Activated T-helper 17 cell treated with anti-CD3 and anti-CD28 coated beads, Interleukin-2, amount 50 U/mL, for 72 hours (primary cell): ENCODE data around the gene NELL1. TPM values are rescaled to one million over a fixed set of nuclear protein-coding genes. Genes with fewer than 3 reads are reported as not detected.
"Not testable (repeated sequence)": the region's sequence is repeated elsewhere in the genome, so short reads cannot be mapped to it uniquely, and the experiment has no call there.

ENCODE experiments used
- ATAC-seq: fragments of 150-1000 bp; cut with Tn5 transposase; replicated peaks from 2 replicates; pipeline ENCODE4 v1.10.0; 2021; ENCODE audit warnings: mild to moderate bottlenecking, moderate library complexity
- H3K27ac Mint-ChIP-seq: one replicate; pipeline ENCODE4 v1.8.0; 2022; ENCODE audit warnings: mixed read lengths
- H3K27me3 Mint-ChIP-seq: one replicate; pipeline ENCODE4 v1.8.0; 2022; ENCODE audit warnings: mixed read lengths
- H3K36me3 Mint-ChIP-seq: one replicate; pipeline ENCODE4 v1.8.0; 2022; ENCODE audit warnings: low read depth, mild to moderate bottlenecking, mixed read lengths
- H3K4me1 Mint-ChIP-seq: one replicate; pipeline ENCODE4 v1.8.0; 2022; ENCODE audit warnings: mixed read lengths
- H3K4me3 Mint-ChIP-seq: one replicate; pipeline ENCODE4 v1.8.0; 2022; ENCODE audit warnings: mild to moderate bottlenecking, mixed read lengths
- H3K9me3 Mint-ChIP-seq: one replicate; pipeline ENCODE4 v1.8.0; 2022; ENCODE audit warnings: mixed read lengths
- total RNA-seq, 2 donors: library from RNA; stranded (reverse); gene quantifications; one replicate each; pipeline ENCODE4 v1.2.3, GENCODE V29; 2022

The NELL1 gene
- total RNA-seq, 2 donors from 2014 or later, result not detected

GRCh38 chr11:21132146-21132720 lies 462.8 kb downstream of the NELL1 start:
- H3K4me3 Mint-ChIP-seq, result no peak overlapping the region
- H3K4me1 Mint-ChIP-seq, result no peaks in the 10 kb centered on the region
- ATAC-seq, result no peak
- H3K27ac Mint-ChIP-seq, result no peak overlapping the region
- H3K36me3 Mint-ChIP-seq, result no peaks in the 10 kb centered on the region
- no peaks in the 10 kb centered on the region for H3K27me3 Mint-ChIP-seq
- peaks cover 22% of the 10 kb centered on the region for H3K9me3 Mint-ChIP-seq

DNA sequence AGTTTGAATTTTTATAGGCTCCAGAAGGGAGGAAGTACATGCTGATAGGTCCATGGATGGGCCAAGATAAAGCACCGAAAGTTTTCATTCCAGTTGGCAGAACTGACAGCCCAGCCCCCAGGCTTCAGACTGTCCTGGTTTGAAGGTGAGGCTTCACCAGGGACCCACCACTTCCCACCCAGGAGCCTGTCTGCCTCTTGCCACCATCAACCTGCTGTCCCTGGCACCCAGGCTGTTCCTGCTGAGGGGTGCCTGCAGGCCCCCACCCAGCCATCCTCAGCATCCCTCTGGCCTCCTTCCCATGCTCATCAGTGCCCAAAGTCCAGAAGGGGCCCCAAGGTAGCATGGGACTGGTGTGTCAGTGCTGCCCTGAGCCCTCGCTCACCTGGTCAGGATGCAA lies 463.9 kb downstream of the NELL1 start:
- no peaks in the 10 kb centered on the region for H3K36me3 Mint-ChIP-seq
- no peaks in the 10 kb centered on the region for H3K27me3 Mint-ChIP-seq
- no peak for ATAC-seq
- H3K4me1 Mint-ChIP-seq, result no peaks in the 10 kb centered on the region
- H3K4me3 Mint-ChIP-seq, result no peak overlapping the region
- no peak overlapping the region for H3K27ac Mint-ChIP-seq
- peaks cover 22% of the 10 kb centered on the region for H3K9me3 Mint-ChIP-seq

GRCh38 chr11:21133722-21134121 lies 464.3 kb downstream of the NELL1 start:
- no peak overlapping the region for H3K27ac Mint-ChIP-seq
- no peaks in the 10 kb centered on the region for H3K4me1 Mint-ChIP-seq
- no peak for ATAC-seq
- no peaks in the 10 kb centered on the region for H3K36me3 Mint-ChIP-seq
- H3K4me3 Mint-ChIP-seq, result no peak overlapping the region
- peaks cover 22% of the 10 kb centered on the region for H3K9me3 Mint-ChIP-seq
- no peaks in the 10 kb centered on the region for H3K27me3 Mint-ChIP-seq

DNA sequence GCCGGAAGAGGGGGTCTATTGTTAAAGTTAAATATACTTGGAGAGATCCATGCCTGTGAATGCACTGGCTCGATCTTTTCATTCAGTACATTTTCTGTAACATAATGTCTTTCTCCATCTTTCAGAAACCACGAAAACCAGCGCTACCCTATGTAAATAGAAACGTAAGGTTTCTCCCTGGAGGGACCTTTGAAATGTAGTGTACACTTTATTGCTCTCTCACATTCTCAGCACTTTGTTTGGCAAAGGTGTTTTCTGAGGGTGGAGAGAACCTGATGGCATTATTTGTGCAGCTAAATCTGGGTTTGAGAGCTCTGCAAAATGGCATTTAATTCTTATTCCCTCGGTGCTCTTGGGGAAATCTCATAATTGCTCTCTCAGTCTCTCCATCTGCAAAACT lies 468.4 kb downstream of the NELL1 start:
- ATAC-seq, result no peak
- Mint-ChIP-seq H3K4me3 (no peak overlapping the region), H3K4me1 (no peaks in the 10 kb centered on the region), H3K36me3 (no peaks in the 10 kb centered on the region), H3K27ac (no peak overlapping the region), H3K27me3 (no peaks in the 10 kb centered on the region), H3K9me3 (peaks cover 23% of the 10 kb centered on the region)

DNA sequence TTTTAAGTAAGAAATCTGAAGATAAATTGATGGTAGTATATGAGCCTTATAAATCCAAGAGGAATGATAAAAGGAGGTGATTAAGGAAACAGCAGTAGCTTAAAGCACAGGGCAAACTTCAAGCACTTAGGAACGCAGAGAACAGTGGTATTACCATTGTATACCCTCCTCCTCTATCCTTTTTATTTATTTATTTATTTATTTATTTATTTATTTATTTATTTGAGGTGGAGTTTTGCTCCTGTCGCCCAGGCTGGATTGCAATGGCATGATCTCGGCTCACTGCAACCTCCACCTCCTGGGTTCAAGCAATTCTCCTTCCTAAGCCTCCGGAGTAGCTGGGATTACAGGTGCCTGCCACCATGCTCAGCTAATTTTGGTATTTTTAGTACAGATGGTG lies 472.2 kb downstream of the NELL1 start:
- not testable (repeated sequence) for H3K36me3 Mint-ChIP-seq, H3K27me3 Mint-ChIP-seq, H3K27ac Mint-ChIP-seq, H3K4me1 Mint-ChIP-seq, ATAC-seq, H3K4me3 Mint-ChIP-seq
- H3K9me3 Mint-ChIP-seq, result peaks cover 17% of the 10 kb centered on the region

DNA sequence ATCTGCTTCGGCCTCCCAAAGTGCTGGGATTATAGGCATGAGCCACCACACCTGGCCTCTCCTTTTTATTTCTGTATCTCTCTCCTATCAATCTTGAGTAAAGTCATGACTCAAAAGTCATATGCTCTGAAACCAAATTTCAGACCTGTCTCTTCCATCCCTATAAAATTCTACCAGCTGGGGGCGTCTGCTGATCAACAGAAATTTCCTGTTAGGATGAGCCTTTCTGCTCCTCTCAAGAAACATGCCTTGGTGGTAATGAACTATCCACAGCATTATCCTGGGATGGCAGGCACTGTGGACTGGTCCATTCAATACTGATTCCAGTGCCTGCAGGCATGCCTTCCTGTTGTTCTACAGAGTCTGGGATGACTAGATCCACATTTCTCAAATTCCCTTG lies 472.6 kb downstream of the NELL1 start:
- no peaks in the 10 kb centered on the region for H3K4me1 Mint-ChIP-seq
- no peak overlapping the region for H3K4me3 Mint-ChIP-seq
- H3K9me3 Mint-ChIP-seq, result peaks cover 15% of the 10 kb centered on the region
- no peak for ATAC-seq
- no peak overlapping the region for H3K27ac Mint-ChIP-seq
- no peaks in the 10 kb centered on the region for H3K27me3 Mint-ChIP-seq
- no peaks in the 10 kb centered on the region for H3K36me3 Mint-ChIP-seq

DNA sequence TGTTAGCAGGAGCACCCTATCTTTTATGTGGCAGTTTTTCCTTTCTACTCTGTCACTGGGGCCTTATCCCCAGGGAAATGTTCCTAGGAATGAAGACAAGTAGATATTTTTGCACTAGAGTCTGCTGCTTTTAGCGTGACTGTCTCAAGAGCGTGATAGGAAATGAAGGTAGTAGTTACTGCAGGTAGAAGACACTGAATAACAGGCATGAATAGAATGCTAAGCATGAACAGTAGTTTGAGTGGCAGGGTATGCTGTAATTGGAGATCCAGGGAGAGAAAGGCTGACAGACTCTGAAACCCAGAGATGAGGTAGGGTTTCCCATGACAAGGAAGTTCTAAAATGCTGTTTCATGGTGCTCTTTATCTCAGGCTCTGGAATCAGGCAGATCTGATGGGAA lies 475.1 kb downstream of the NELL1 start:
- Mint-ChIP-seq H3K9me3 (peaks cover 15% of the 10 kb centered on the region), H3K27ac (no peak overlapping the region), H3K4me3 (no peak overlapping the region), H3K4me1 (no peaks in the 10 kb centered on the region), H3K36me3 (no peaks in the 10 kb centered on the region), H3K27me3 (no peaks in the 10 kb centered on the region)
- ATAC-seq, result no peak

DNA sequence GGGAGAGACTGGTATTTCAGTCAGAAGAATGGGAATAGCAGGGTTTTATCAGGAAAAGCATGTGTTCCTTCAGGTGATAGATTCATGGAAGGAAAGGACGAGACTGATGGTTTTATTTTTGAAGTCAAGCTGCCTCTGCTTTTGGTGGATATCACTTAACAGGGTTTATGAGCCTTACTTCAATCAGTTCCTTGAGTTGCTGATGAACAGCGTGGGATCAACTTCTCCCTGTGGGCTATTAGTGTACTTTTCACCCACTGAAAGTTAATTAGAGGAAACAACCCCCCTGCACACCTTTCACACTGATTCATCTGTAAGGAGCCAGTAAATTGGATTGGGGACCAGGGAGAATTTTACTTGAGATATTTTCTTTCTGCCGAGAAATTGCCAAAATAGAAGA lies 479.0 kb downstream of the NELL1 start:
- no peak for ATAC-seq
- Mint-ChIP-seq H3K27ac (no peak overlapping the region), H3K36me3 (no peaks in the 10 kb centered on the region), H3K4me3 (no peak overlapping the region), H3K9me3 (peaks cover 12% of the 10 kb centered on the region), H3K27me3 (no peaks in the 10 kb centered on the region), H3K4me1 (no peaks in the 10 kb centered on the region)

GRCh38 chr11:21160140-21160539 lies 490.8 kb downstream of the NELL1 start:
- Mint-ChIP-seq H3K4me1 (no peaks in the 10 kb centered on the region), H3K9me3 (no peaks in the 10 kb centered on the region), H3K4me3 (no peak overlapping the region), H3K27ac (no peak overlapping the region), H3K27me3 (no peaks in the 10 kb centered on the region), H3K36me3 (no peaks in the 10 kb centered on the region)
- ATAC-seq, result no peak

- Mint-ChIP-seq H3K9me3 (peaks cover 14% of the 10 kb centered on the region), H3K36me3 (no peaks in the 10 kb centered on the region), H3K4me1 (no peaks in the 10 kb centered on the region), H3K4me3 (no peak overlapping the region), H3K27me3 (no peaks in the 10 kb centered on the region), H3K27ac (no peak overlapping the region)
- ATAC-seq, result no peak
These were observed 500.3 kb downstream of the NELL1 start for GRCh38 chr11:21169639-21170038.

DNA sequence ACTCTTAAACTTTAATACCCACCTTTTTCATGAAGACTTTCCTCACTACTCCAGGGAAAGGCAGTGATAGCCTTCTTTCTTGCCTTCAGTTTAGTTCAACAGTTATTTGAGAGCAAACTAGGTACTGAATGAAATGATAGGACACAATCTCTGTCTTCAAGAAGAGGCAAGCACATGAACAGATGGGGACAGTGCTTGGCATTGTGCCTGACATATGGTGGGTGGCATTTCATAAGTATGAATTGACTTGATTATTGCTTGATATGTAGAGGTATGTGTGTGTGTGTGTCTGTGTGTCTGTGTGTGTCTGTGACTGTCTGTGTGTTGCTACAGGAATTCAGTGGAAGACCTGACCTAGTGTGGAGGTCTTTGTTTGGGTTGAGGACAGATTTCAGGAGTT lies 504.1 kb downstream of the NELL1 start:
- Mint-ChIP-seq H3K27me3 (no peaks in the 10 kb centered on the region), H3K4me3 (no peak overlapping the region), H3K27ac (no peak overlapping the region), H3K9me3 (peaks cover 10% of the 10 kb centered on the region), H3K4me1 (no peaks in the 10 kb centered on the region), H3K36me3 (no peaks in the 10 kb centered on the region)
- no peak for ATAC-seq

DNA sequence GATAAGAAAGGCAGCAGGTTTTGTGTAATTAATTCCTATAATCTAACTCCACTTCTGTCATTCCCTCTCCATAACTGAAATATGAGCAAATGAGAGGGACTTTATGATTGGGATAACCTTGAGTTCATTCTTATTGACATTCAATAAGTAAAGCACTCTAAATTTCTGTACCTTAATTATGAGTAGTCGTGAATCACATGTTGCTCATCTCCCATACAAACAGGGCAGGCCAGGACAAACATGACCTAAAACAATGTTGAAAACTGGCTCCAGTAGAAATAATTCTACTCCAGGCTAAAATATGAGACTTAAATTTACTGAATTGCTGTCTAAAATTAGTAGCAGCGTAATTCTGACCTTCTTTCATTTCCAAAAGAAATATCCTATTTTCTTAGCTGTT lies 505.4 kb downstream of the NELL1 start:
- H3K27me3 Mint-ChIP-seq, result no peaks in the 10 kb centered on the region
- no peaks in the 10 kb centered on the region for H3K36me3 Mint-ChIP-seq
- no peak for ATAC-seq
- no peak overlapping the region for H3K4me3 Mint-ChIP-seq
- peaks cover 10% of the 10 kb centered on the region for H3K9me3 Mint-ChIP-seq
- no peaks in the 10 kb centered on the region for H3K4me1 Mint-ChIP-seq
- no peak overlapping the region for H3K27ac Mint-ChIP-seq

DNA sequence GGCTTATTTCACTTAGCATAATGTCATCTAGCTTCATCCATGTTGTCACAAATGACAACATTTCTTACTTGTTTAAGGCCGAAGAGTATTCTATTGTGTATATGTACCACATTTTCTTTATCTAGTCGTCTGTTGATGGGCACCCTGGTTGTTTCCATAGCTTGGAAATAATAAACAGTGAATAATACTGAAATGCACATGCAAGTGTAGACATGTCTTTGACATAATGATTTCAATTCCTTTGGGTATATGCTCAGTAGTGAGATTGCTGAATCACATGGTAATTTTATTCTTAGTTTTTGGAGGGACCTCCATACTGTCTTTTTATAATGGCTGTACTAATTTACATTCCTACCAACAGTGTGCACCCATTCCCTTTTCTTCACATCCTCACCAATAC lies 508.0 kb downstream of the NELL1 start:
- Mint-ChIP-seq H3K9me3 (peaks cover 10% of the 10 kb centered on the region), H3K27ac (no peak overlapping the region), H3K4me1 (no peaks in the 10 kb centered on the region), H3K4me3 (no peak overlapping the region), H3K36me3 (no peaks in the 10 kb centered on the region), H3K27me3 (no peaks in the 10 kb centered on the region)
- no peak for ATAC-seq

- no peaks in the 10 kb centered on the region for H3K36me3 Mint-ChIP-seq
These were observed 510.4 kb downstream of the NELL1 start for GRCh38 chr11:21179770-21180169.

GRCh38 chr11:21180182-21180581 lies 510.8 kb downstream of the NELL1 start:
- H3K27ac Mint-ChIP-seq, result no peak overlapping the region
- peaks cover 4% of the 10 kb centered on the region for H3K9me3 Mint-ChIP-seq
- no peak for ATAC-seq
- no peaks in the 10 kb centered on the region for H3K4me1 Mint-ChIP-seq
- no peaks in the 10 kb centered on the region for H3K36me3 Mint-ChIP-seq
- no peaks in the 10 kb centered on the region for H3K27me3 Mint-ChIP-seq
- no peak overlapping the region for H3K4me3 Mint-ChIP-seq

More at GRCh38 chr11:21179770-21180169, 510.4 kb downstream of the NELL1 start:
- Mint-ChIP-seq H3K4me1 (no peaks in the 10 kb centered on the region), H3K9me3 (peaks cover 4% of the 10 kb centered on the region), H3K4me3 (no peak overlapping the region), H3K27me3 (no peaks in the 10 kb centered on the region), H3K27ac (no peak overlapping the region)
- ATAC-seq, result no peak

GRCh38 chr11:21185959-21186358 lies 516.6 kb downstream of the NELL1 start:
- Mint-ChIP-seq H3K4me3 (no peak overlapping the region), H3K27ac (no peak overlapping the region), H3K9me3 (peaks cover 12% of the 10 kb centered on the region), H3K27me3 (no peaks in the 10 kb centered on the region), H3K36me3 (no peaks in the 10 kb centered on the region), H3K4me1 (no peaks in the 10 kb centered on the region)
- ATAC-seq, result no peak
